Breast epithelium (tissue), 3 donors: Measurements from ENCODE around the gene ART4.

Experiments
- POLR2A ChIP-seq: fragments of 450-650 bp; IDR thresholded peaks from one replicate; pipeline ENCODE4 v1.6.1; 2016; ENCODE audit warnings: antibody characterized with exemption, mild to moderate bottlenecking, moderate library complexity
- POLR2AphosphoS5 ChIP-seq, 3 donors: sonication (generic); formaldehyde crosslinking; IDR thresholded peaks; one replicate each; pipeline ENCODE4 v1.6.1; 2017; ENCODE audit warnings: antibody characterized with exemption in 3 of 3
- TF ChIP-seq, protein P1 (sequence below), 3 donors: fragments of 450-650 bp; IDR thresholded peaks; one replicate each; pipeline ENCODE4 v1.5.1; 2016 to 2017; ENCODE audit warnings: antibody characterized with exemption in 3 of 3, mild to moderate bottlenecking in 3 of 3, moderate library complexity in 3 of 3

DNA sequence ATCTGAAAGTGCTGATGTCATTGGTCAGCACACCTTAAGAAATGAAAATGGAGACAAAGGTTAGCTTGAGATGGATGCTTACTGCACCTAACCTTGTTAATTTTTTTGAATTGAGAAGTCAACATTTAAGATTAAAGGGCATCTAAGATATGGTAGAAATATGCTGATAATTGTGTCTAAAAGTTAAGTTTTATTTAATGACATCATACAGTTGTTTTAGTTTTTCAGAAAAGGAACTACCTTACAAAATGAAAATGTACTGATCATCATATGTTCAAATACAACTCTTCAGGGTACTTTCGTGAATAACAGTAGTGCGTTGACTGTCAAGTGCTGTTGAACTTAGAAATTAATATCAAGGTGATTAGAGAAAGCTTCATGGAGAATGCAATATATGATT is 31.8 kb downstream of the ART4 start:
- TF ChIP-seq, protein P1, sequence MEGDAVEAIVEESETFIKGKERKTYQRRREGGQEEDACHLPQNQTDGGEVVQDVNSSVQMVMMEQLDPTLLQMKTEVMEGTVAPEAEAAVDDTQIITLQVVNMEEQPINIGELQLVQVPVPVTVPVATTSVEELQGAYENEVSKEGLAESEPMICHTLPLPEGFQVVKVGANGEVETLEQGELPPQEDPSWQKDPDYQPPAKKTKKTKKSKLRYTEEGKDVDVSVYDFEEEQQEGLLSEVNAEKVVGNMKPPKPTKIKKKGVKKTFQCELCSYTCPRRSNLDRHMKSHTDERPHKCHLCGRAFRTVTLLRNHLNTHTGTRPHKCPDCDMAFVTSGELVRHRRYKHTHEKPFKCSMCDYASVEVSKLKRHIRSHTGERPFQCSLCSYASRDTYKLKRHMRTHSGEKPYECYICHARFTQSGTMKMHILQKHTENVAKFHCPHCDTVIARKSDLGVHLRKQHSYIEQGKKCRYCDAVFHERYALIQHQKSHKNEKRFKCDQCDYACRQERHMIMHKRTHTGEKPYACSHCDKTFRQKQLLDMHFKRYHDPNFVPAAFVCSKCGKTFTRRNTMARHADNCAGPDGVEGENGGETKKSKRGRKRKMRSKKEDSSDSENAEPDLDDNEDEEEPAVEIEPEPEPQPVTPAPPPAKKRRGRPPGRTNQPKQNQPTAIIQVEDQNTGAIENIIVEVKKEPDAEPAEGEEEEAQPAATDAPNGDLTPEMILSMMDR (IDR thresholded peaks at IDR 0.05) = no peak
- TF ChIP-seq POLR2A (no peak), POLR2AphosphoS5 (IDR thresholded peaks at IDR 0.05) (no peak)
